D721Med (cell line): ENCODE results near the gene ZNF750.

Experiments
- DNase-seq: peaks from one replicate; pipeline ENCODE4 v3.0.0; 2011; ENCODE audit warnings: low spot score; ENCODE audit not compliant: insufficient read length
- FAIRE-seq: peaks from 2 replicates; lab custom pipeline; 2011; peaks lifted over from hg19 to GRCh38; lab: Jason Lieb, UNC
- TF ChIP-seq, protein P1 (sequence below): IDR thresholded peaks from 2 replicates; pipeline ENCODE4 v1.5.1; 2012; ENCODE audit warnings: mild to moderate bottlenecking, control low read depth; ENCODE audit not compliant: insufficient read depth; ENCODE audit errors: missing control alignments

Gene ZNF750

GRCh38 chr17:82799591-82799990 is 40.2 kb downstream of the ZNF750 start:
- FAIRE-seq (no peak), DNase-seq (no peak)
- TF ChIP-seq, protein P1, sequence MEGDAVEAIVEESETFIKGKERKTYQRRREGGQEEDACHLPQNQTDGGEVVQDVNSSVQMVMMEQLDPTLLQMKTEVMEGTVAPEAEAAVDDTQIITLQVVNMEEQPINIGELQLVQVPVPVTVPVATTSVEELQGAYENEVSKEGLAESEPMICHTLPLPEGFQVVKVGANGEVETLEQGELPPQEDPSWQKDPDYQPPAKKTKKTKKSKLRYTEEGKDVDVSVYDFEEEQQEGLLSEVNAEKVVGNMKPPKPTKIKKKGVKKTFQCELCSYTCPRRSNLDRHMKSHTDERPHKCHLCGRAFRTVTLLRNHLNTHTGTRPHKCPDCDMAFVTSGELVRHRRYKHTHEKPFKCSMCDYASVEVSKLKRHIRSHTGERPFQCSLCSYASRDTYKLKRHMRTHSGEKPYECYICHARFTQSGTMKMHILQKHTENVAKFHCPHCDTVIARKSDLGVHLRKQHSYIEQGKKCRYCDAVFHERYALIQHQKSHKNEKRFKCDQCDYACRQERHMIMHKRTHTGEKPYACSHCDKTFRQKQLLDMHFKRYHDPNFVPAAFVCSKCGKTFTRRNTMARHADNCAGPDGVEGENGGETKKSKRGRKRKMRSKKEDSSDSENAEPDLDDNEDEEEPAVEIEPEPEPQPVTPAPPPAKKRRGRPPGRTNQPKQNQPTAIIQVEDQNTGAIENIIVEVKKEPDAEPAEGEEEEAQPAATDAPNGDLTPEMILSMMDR = no peak

- TF ChIP-seq, protein P1 = no peak
- FAIRE-seq = no peak
- DNase-seq = no peak
These were observed 41.1 kb downstream of the ZNF750 start for GRCh38 chr17:82798752-82799151.

DNA sequence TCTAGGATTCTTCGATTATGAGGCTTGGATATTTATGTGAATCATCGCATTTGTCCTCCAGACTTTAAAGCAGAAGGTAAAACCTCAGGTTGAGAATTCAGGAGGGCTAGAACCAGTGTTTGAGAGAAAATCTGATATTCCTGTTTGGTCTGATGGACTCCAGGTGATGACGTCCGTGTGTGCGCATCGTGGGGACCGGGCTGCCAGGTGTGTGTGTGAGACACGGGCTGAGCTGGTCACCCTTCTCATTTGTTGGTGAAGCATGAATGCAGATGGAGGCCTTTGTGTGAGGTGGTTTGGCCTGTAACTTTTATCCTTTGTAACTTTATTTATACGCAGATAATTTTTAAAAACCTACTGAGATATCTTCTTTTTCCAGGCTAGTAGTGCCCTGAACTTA is 42.8 kb downstream of the ZNF750 start:
- FAIRE-seq (no peak), DNase-seq (no peak)
- TF ChIP-seq, protein P1 = no peak

GRCh38 chr17:82795615-82796014 is 44.2 kb downstream of the ZNF750 start:
- DNase-seq (no peak), FAIRE-seq (no peak)
- TF ChIP-seq, protein P1 = no peak

GRCh38 chr17:82794781-82795482 is 44.9 kb downstream of the ZNF750 start:
- TF ChIP-seq, protein P1 = no peak
- FAIRE-seq = no peak
- DNase-seq = no peak

DNA sequence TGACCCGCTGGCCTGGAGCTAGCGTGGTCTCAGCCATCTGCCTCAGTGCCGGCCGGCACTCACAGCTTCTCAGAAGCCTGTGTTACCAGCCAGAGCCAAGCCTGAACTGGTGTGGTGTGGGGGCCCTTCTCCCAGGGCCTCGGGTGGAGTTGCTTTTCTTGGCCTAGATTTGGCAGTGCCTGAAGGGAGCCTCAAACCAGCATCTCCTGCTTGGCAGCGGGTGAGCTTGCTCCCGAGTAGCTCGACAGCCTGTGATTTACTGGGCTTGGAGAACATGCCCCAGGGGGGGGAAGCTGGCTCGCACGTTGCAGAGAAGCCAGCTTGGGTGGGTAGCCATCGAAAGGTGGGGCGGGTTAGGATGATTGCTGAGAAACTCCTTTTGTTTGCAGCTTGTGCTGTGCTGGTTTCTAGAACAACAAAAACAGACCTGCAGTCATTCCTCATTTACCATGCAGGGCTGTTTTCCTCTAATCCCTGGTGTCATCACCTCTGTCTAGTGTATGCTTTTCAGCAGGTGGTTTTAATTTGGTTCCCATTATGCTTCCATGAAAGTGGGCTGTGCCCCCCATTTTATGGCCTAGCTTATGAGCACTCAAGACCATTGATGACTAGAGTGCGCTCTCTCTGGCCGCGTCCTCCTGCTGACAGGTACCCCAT is 45.7 kb downstream of the ZNF750 start:
- TF ChIP-seq, protein P1 = no peak
- FAIRE-seq = no peak
- DNase-seq = no peak

- TF ChIP-seq, protein P1 = no peak
- no peak for DNase-seq
- FAIRE-seq = no peak
These were observed 48.3 kb downstream of the ZNF750 start for GRCh38 chr17:82791532-82791931.
